H9 (cell line): ENCODE data around the gene GPR25. TPM values are rescaled to one million over a fixed set of nuclear protein-coding genes. Genes with fewer than 3 reads are reported as not detected.

Source experiments
- DNase-seq: peaks from one replicate; pipeline ENCODE4 v3.0.0-alpha.2; 2017
- H2AFZ ChIP-seq: one replicate; pipeline ENCODE4 v1.6.1; 2013; ENCODE audit warnings: mild to moderate bottlenecking, low read length, control low read depth, moderate library complexity
- H2AK5ac ChIP-seq: 2 replicates; pipeline ENCODE4 v1.6.1; 2013; ENCODE audit warnings: low read length, control low read depth, mixed read lengths; ENCODE audit not compliant: insufficient read length
- H2BK120ac ChIP-seq: one replicate; pipeline ENCODE4 v1.6.1; 2013; ENCODE audit warnings: low read depth, mild to moderate bottlenecking, low read length, control low read depth, inconsistent platforms; ENCODE audit not compliant: poor library complexity, severe bottlenecking
- H2BK12ac ChIP-seq: 2 replicates; pipeline ENCODE4 v1.6.1; 2013; ENCODE audit warnings: low read length, control low read depth, mixed read lengths, low read depth; ENCODE audit not compliant: insufficient read length
- H2BK15ac ChIP-seq: 2 replicates; pipeline ENCODE4 v1.6.1; 2013; ENCODE audit warnings: low read depth, low read length, control low read depth
- H2BK20ac ChIP-seq: one replicate; pipeline ENCODE4 v1.6.1; 2013; ENCODE audit warnings: low read depth, mild to moderate bottlenecking, low read length, control low read depth, inconsistent platforms; ENCODE audit not compliant: poor library complexity, severe bottlenecking
- H2BK5ac ChIP-seq: 2 replicates; pipeline ENCODE4 v1.6.1; 2013; ENCODE audit warnings: low read length, control low read depth, mixed read lengths; ENCODE audit not compliant: insufficient read length
- H3K14ac ChIP-seq: 2 replicates; pipeline ENCODE4 v1.6.1; 2013; ENCODE audit warnings: low read length, control low read depth; ENCODE audit not compliant: insufficient read depth
- H3K18ac ChIP-seq: 2 replicates; pipeline ENCODE4 v1.6.1; 2013; ENCODE audit warnings: low read depth, mild to moderate bottlenecking, mixed read lengths, low read length, control low read depth; ENCODE audit not compliant: insufficient read length
- H3K23ac ChIP-seq: 2 replicates; pipeline ENCODE4 v1.6.1; 2013; ENCODE audit warnings: low read length, control low read depth, mixed read lengths, low read depth; ENCODE audit not compliant: insufficient read length
- H3K23me2 ChIP-seq: 2 replicates; pipeline ENCODE4 v1.6.1; 2013; ENCODE audit warnings: low read depth, mild to moderate bottlenecking, mixed read lengths, low read length, control low read depth; ENCODE audit not compliant: insufficient read length, poor library complexity, severe bottlenecking
- H3K27ac ChIP-seq: 2 replicates; pipeline ENCODE4 v1.5.1; 2013; ENCODE audit warnings: low read length, control low read depth, mixed read lengths, low read depth; ENCODE audit not compliant: insufficient read length
- H3K27me3 ChIP-seq: 2 replicates; pipeline ENCODE4 v1.6.1; 2013; ENCODE audit warnings: low read length, control low read depth, inconsistent platforms; ENCODE audit not compliant: insufficient read depth
- H3K4ac ChIP-seq: 2 replicates; pipeline ENCODE4 v1.6.1; 2013; ENCODE audit warnings: low read depth, mild to moderate bottlenecking, control low read depth, inconsistent platforms, low read length, moderate library complexity
- H3K4me1 ChIP-seq: 2 replicates; pipeline ENCODE4 v1.6.1; 2013; ENCODE audit warnings: low read length, control low read depth, inconsistent platforms; ENCODE audit not compliant: insufficient read depth
- H3K4me2 ChIP-seq: 2 replicates; pipeline ENCODE4 v1.6.1; 2013; ENCODE audit warnings: low read length, control low read depth, mixed read lengths; ENCODE audit not compliant: insufficient read length, insufficient read depth
- H3K56ac ChIP-seq: 2 replicates; pipeline ENCODE4 v1.6.1; 2013; ENCODE audit warnings: low read depth, mild to moderate bottlenecking, mixed read lengths, low read length, control low read depth; ENCODE audit not compliant: insufficient read length
- H3K79me1 ChIP-seq: 2 replicates; pipeline ENCODE4 v1.6.1; 2013; ENCODE audit warnings: low read depth, mild to moderate bottlenecking, moderate library complexity, low read length, control low read depth, inconsistent platforms; ENCODE audit not compliant: insufficient read depth, poor library complexity, severe bottlenecking
- H3K79me2 ChIP-seq: 2 replicates; pipeline ENCODE4 v1.6.1; 2013; ENCODE audit warnings: low read length, control low read depth, inconsistent platforms; ENCODE audit not compliant: insufficient read depth
- H3K9ac ChIP-seq: 2 replicates; pipeline ENCODE4 v1.6.1; 2013; ENCODE audit warnings: low read length, control low read depth, mixed read lengths; ENCODE audit not compliant: insufficient read length; ENCODE audit errors: extremely low read depth
- H3K9me3 ChIP-seq: one replicate; pipeline ENCODE4 v1.6.1; 2013; ENCODE audit warnings: low read depth, low read length, inconsistent platforms; ENCODE audit not compliant: control insufficient read depth
- H3T11ph ChIP-seq: one replicate; pipeline ENCODE4 v1.6.1; 2013; ENCODE audit warnings: mild to moderate bottlenecking, low read length, control low read depth, inconsistent platforms
- H4K20me1 ChIP-seq: one replicate; pipeline ENCODE4 v1.6.1; 2013; ENCODE audit not compliant: control insufficient read depth, insufficient read length, insufficient read depth
- H4K5ac ChIP-seq: 2 replicates; pipeline ENCODE4 v1.6.1; 2013; ENCODE audit warnings: low read depth, mild to moderate bottlenecking, mixed read lengths, low read length, control low read depth; ENCODE audit not compliant: insufficient read length
- H4K8ac ChIP-seq: replicated peaks from 2 replicates; pipeline ENCODE4 v1.6.1; 2013; ENCODE audit warnings: low read length, control low read depth, mixed read lengths, low read depth; ENCODE audit not compliant: insufficient read length
- H4K91ac ChIP-seq: 2 replicates; pipeline ENCODE4 v1.6.1; 2013; ENCODE audit warnings: low read depth, mild to moderate bottlenecking, moderate library complexity, mixed read lengths, low read length, control low read depth; ENCODE audit not compliant: insufficient read length
- H3K27ac Mint-ChIP-seq, 3 experiments: 2 replicates in 2 of 3; 3 replicates in 1 of 3; pipeline ENCODE4 v1.8.0; 2020 to 2021; ENCODE audit warnings: mixed read lengths in 3 of 3, mild to moderate bottlenecking in 1 of 3, moderate library complexity in 1 of 3
- H3K27me3 Mint-ChIP-seq: 2 replicates; pipeline ENCODE4 v1.8.0; 2021; ENCODE audit warnings: low read depth, mild to moderate bottlenecking, moderate library complexity, mixed read lengths
- H3K36me3 Mint-ChIP-seq, 3 experiments: 2 replicates in 2 of 3; 3 replicates in 1 of 3; pipeline ENCODE4 v1.8.0; 2020 to 2021; ENCODE audit warnings: low read depth in 3 of 3, mixed read lengths in 3 of 3; ENCODE audit not compliant: insufficient read depth in 1 of 3
- H3K4me1 Mint-ChIP-seq, 2 experiments: 2 replicates each; pipeline ENCODE4 v1.8.0; 2020; ENCODE audit warnings: mixed read lengths in 2 of 2
- H3K4me3 Mint-ChIP-seq, 2 experiments: 2 replicates in 1 of 2; 3 replicates in 1 of 2; pipeline ENCODE4 v1.8.0; 2020 to 2021; ENCODE audit warnings: mild to moderate bottlenecking in 2 of 2, mixed read lengths in 2 of 2, moderate library complexity in 1 of 2
- H3K9me3 Mint-ChIP-seq, 2 experiments: 2 replicates in 1 of 2; 3 replicates in 1 of 2; pipeline ENCODE4 v1.8.0; 2020; ENCODE audit warnings: mild to moderate bottlenecking in 2 of 2, mixed read lengths in 2 of 2, moderate library complexity in 1 of 2
- WGBS: extraction: QIAGEN DNeasy Blood & Tissue Kit; methylation state at CpG from one replicate; pipeline ENCODE4 v1.1.7; 2013; ENCODE audit warnings: missing lambda C conversion rate, low lambda C conversion rate, mixed read lengths; ENCODE audit not compliant: insufficient read length; ENCODE audit errors: extremely low coverage; 5-methylcytosine and 5-hydroxymethylcytosine counted together
- total RNA-seq: library from RNA; stranded (reverse); gene quantifications from 2 replicates; pipeline ENCODE4 v1.2.1, GENCODE V29; 2021
- TF ChIP-seq, protein P1 (sequence below): fragments of 200-600 bp; sonication (generic); conservative IDR thresholded peaks from 3 replicates; pipeline ENCODE4 v1.8.0; 2021; ENCODE audit warnings: antibody characterized with exemption, mild to moderate bottlenecking

GPR25 gene
- total RNA-seq, 1 experiment from 2014 or later = not detected

DNA sequence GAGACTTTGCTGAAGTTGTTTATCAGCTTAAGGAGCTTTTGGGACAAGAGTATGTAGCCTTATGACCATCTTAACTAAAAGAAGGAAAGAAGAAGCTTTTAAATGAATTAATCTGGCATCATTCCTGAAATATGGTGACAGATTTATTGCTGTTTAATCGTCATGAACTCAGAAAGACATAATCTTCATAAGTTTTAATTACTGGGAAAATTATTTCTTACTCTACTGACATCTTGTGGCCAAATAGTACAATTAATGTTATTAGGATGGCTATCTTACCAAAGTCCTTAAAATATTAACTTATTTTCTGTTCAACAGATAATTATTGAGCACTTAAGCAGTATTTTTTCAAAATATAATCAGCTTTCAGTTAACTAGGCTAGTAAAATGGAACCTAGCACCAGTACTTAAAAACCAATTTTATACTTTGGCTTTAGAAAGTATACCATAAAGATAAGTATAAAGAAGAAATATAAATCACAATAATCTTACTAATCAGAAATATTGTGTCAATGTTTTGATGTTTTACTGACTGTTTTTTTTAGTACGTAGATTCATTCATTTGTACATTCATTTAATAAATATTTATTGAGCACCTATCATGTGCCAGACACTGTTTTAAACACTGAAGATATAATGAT lies 34.7 kb upstream of the GPR25 start:
- H3K4ac ChIP-seq = no peak overlapping the region
- H2BK12ac ChIP-seq = no peak overlapping the region
- TF ChIP-seq, protein P1, sequence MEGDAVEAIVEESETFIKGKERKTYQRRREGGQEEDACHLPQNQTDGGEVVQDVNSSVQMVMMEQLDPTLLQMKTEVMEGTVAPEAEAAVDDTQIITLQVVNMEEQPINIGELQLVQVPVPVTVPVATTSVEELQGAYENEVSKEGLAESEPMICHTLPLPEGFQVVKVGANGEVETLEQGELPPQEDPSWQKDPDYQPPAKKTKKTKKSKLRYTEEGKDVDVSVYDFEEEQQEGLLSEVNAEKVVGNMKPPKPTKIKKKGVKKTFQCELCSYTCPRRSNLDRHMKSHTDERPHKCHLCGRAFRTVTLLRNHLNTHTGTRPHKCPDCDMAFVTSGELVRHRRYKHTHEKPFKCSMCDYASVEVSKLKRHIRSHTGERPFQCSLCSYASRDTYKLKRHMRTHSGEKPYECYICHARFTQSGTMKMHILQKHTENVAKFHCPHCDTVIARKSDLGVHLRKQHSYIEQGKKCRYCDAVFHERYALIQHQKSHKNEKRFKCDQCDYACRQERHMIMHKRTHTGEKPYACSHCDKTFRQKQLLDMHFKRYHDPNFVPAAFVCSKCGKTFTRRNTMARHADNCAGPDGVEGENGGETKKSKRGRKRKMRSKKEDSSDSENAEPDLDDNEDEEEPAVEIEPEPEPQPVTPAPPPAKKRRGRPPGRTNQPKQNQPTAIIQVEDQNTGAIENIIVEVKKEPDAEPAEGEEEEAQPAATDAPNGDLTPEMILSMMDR = peak; percentile 61

More for the DNA sequence above, 34.7 kb upstream of the GPR25 start:
- Histone ChIP-seq H3K27ac (no peak overlapping the region), H2AFZ (no peak overlapping the region), H3K27me3 (no peaks in the 10 kb centered on the region), H3K4me2 (no peak overlapping the region), H3K9me3 (no peaks in the 10 kb centered on the region), H2BK20ac (no peak overlapping the region), H3K18ac (no peak overlapping the region), H2BK15ac (no peak overlapping the region), H3T11ph (no peak overlapping the region), H3K79me1 (no peaks in the 10 kb centered on the region), H2BK120ac (no peak overlapping the region), H3K56ac (no peak overlapping the region), H3K23me2 (no peaks in the 10 kb centered on the region), H2BK5ac (no peak overlapping the region), H3K4me1 (no peaks in the 10 kb centered on the region), H4K20me1 (no peaks in the 10 kb centered on the region), H3K14ac (no peak overlapping the region), H4K5ac (no peak overlapping the region), H3K23ac (no peak overlapping the region), H3K79me2 (0 out of 2 replicates have a peak, but pooled peaks cover 2% of the 10 kb centered on the region), H4K91ac (no peak overlapping the region), H3K9ac (no peak overlapping the region), H4K8ac (no peak overlapping the region), H2AK5ac (no peak overlapping the region)
- H3K27ac Mint-ChIP-seq = no peak overlapping the region
- H3K4me3 Mint-ChIP-seq = no peak overlapping the region
- H3K27me3 Mint-ChIP-seq = no peaks in the 10 kb centered on the region
- no peaks in the 10 kb centered on the region for H3K4me1 Mint-ChIP-seq
- no peak for DNase-seq
- H3K9me3 Mint-ChIP-seq = peaks cover 7 to 8% of the 10 kb centered on the region in 2 experiments; a peak in 4 of 5 replicates
- no CpG with 5 or more reads among the region's 2 CpGs for WGBS
- peaks cover 12 to 35% (median 28%) of the 10 kb centered on the region in 3 experiments; a peak in 6 of 7 replicates for H3K36me3 Mint-ChIP-seq
